Stimulated activated CD4-positive, alpha-beta T cell treated with anti-CD3 and anti-CD28 coated beads, Interleukin-4, amount 100 ng/mL, for 4 hours (primary cell): ENCODE results near the gene TNFAIP8.
"Not testable (repeated sequence)": the region's sequence is repeated elsewhere in the genome, so short reads cannot be mapped to it uniquely, and the experiment has no call there.

Source experiments
- DNase-seq, 2 experiments: peaks; one replicate each; pipeline ENCODE4 v3.0.0-alpha.2; 2020

The TNFAIP8 gene

GRCh38 chr5:119428166-119428565 is 72.3 kb downstream of the TNFAIP8 start:
- not testable (repeated sequence) for DNase-seq

DNA sequence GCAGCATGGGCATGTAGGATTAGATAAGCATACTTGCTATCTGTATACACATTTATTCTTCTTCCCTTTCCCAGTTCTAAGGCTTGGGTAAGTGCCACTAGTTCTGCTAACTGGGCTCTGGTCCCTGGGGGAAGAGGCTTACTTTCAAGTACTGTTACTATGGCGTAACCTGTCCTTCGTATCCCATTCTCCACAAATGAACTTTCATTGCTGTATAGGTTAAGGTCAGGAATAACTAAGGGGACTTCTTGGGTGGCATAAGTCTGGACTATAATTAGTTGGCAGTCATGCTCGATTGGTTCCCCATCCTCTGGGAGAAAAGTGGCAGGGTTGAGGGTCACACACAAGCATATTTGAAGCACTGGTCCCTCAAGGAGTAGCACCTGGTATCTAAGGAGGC is 72.8 kb downstream of the TNFAIP8 start:
- not testable (repeated sequence) for DNase-seq

GRCh38 chr5:119432674-119433237 is 76.9 kb downstream of the TNFAIP8 start:
- not testable (repeated sequence) for DNase-seq

DNA sequence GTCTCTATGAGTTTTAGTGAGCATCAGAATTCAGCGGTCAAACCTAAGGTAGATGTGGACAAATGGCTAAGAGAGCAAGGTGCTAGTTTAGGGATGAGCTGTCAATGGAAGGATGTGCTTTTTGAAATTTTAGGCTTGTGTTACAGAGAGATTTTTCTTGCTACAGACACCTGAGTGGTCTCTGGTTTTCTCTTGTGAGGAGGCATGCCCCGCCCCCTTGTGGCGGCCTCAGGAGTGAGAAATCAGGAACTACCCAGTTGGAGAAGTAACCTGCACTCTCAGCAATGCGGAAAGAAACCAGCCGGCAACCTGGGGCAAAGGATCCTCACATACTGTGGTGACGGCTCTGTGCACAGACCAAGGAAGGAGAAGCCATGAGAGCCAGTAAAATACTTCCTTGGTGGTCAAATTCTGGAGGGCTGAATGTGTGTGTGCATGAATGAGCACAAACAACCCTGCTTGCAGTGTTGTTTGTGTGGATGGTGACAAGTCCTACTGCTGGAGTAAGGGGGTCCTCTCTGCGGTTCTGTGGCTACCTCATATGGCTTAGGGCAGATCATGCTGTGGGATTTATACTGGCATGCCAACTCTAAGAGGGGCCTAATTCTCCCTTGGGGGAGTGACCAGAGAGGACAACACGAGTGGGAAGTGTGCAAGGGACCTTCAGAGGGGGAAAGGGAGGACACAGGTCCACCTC is 79.8 kb downstream of the TNFAIP8 start:
- DNase-seq: peak; percentile 67 to 68

DNA sequence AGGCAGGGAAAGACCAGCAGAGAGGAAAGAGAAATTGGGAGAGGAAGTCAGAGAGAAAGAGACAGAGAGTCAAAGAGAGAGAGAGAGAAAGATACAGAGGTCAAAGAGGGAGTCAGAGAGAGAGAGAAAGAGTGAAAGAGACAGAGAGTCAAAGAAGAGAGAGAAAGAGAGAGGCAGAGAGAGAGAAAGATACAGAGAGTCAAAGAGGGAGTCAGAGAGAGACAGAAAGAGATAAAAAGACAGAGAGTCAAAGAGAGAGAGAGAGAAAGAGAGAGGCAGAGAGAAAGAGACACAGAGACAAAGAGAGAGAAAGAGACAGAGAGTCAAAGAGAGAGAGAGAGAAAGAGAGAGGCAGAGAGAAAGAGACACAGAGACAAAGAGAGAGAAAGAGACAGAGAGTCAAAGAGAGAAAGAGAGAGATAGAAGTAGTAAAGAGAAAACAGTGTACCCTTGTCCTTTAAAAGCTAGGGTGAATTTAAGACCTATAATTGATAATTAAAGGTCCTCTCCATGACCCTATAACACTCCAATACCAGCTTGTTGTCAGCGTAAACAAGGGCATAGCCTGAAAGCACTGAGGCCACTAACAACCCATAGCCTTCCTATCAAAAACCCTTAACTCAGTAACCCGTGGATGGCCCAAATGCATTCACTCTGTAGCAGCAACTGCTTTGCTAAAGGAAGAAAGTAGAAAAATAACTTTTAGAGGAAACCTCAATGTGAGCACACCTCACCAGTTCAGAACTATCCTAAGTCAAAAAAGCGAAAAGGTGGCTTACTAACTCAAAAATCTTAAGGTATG is 82.2 kb downstream of the TNFAIP8 start:
- not testable (repeated sequence) for DNase-seq

DNA sequence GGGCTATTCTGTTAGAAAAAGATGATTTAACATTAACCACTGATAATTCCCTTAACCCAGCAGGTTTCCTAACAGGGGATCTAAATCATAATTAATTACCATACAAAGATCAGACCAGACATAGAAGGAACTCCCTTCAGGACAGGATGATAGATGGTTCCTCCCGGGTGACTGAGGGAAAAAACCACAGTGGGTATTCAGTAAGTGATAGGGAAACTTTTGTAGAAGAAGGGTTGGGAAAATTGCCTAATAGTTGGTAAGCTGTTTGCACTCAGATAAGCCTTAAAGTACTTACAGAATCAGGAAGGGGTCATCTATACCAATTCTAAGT is 82.7 kb downstream of the TNFAIP8 start:
- not testable (repeated sequence) for DNase-seq

DNA sequence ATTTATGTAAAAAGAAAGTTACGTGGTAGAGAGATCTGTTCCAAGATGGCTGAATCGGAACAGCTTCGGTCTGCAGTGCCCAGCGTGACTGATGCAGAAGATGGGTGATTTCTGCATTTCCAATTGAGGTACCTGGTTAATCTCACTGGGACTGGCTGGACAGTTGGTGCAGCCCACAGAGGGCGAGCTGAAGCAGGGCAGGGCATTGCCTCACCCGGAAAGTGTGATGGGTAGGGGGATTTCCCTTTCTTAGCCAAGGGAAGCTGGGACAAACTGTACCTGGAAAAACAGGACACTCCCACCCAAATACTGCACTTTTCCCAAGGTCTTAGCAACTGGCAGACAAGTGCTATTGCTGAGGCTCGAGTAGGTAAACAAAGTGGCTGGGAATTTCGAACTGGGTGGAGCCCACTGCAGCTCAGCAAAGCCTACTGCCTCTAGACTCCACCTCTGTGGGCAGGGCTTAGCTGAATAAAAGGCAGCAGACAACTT is 83.4 kb downstream of the TNFAIP8 start:
- no peak for DNase-seq

- not testable (repeated sequence) for DNase-seq
Measured at GRCh38 chr5:119439632-119440031, 83.8 kb downstream of the TNFAIP8 start.

- not testable (repeated sequence) for DNase-seq
Measured at GRCh38 chr5:119444643-119445042, 88.8 kb downstream of the TNFAIP8 start.

DNA sequence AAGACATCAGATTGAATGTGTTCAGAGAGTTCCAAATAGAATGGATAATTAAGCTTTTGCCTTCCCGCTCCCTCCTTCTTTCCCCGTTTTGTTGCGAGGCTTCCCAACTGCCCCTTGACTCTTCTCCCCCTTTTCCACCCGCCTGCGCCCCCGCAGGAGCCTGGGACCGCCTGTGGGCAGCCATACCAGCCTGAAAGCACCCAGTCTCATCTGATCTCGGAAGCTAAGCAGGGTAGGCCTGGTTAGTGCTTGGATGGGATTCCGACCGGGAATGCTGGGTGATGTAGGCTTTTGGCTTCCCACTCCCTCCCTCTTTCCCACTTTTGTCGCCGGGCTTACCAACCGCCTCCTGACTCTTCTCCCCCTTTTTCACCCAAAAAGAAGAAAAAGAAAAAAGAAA is 89.7 kb downstream of the TNFAIP8 start:
- DNase-seq: no peak
